NCI-H524 (cell line): ENCODE results near the gene UBE3B.

Experiments
- DNase-seq, 2 experiments: peaks; one replicate each; lab custom pipeline; 2025; lab: John Stamatoyannopoulos, UW

UBE3B gene

DNA sequence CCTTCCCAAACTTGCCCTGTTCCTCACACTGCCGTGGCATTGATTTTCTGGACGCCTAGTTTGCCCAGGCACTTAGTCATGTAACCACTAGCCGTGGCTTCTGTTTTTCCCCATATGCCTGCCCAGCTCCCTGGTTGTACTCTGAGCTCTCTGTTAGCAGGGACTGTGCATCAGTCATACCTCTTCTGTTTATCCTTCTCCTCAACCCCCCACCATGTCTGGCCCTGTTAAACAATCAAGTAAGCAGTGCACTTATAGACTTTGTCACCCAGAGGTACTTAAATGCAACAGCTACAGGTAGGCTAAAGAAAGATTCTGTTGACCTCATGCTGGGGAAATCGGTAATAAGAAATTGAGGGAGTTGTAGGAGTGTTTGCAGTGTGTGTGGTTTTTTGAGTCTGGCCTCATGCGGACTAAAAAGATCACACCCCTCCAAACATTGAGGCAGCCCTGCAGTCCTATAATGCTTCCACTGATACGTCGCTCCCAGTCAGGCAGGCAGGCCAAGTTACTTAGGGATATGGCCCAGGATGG, 17.0 kb downstream of the UBE3B start:
- no peak for DNase-seq

DNA sequence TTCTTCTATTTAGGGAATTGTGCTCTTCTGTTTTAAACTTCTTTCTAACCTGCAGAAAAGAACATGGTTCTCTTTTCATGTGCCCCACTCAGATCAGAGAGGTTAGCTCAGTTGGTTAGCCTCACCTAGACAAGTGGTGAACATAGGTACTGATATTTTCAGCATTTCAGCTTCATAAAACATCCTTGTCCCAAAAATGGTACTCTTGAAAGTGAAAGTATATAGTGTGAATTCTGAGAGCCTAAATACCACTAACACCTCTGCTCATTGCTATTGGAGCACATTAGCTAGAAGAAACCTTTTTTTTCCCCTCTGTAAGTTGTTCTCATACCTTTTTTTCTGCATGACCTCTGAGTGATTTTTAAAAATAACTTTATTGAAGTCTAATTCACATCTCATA, 17.6 kb downstream of the UBE3B start:
- DNase-seq = no peak

DNA sequence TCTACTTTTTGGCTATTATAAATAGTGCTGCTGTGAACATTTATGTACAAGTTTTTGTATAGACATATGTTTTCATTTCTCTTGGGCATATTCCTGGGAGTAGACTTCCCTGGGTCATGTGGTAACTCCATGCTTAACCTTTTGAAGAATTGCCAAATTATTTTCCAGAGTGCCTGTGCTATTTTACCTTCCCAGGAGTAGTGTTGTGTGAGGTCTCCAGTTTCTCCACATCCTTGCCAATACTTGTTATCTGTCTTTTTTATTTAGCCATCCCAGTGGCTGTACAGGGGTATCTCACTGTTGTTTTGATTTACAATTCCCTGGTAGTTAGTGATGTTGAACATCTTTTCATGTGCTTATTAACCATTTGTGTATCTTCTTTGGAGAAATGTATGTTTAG, 18.9 kb downstream of the UBE3B start:
- no peak for DNase-seq

DNA sequence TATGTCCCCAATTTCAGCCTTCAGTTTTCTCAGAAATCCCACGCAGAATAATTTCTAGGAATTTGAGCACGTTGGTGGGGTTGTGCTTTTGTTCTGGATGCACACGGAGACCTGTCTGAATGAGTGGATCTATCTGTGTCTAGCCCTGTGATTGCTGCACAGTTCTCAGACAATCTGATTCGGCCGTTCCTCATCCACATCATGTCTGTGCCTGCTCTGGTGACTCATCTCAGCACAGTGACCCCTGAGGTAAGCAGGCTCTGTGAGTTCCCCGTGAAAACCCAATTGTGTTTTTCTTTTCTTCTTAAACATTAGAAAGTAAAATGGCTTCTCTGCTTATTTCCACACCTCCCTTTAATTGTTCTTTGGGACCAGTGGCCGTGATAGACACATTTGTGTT, 20.2 kb downstream of the UBE3B start:
- no peak for DNase-seq

DNA sequence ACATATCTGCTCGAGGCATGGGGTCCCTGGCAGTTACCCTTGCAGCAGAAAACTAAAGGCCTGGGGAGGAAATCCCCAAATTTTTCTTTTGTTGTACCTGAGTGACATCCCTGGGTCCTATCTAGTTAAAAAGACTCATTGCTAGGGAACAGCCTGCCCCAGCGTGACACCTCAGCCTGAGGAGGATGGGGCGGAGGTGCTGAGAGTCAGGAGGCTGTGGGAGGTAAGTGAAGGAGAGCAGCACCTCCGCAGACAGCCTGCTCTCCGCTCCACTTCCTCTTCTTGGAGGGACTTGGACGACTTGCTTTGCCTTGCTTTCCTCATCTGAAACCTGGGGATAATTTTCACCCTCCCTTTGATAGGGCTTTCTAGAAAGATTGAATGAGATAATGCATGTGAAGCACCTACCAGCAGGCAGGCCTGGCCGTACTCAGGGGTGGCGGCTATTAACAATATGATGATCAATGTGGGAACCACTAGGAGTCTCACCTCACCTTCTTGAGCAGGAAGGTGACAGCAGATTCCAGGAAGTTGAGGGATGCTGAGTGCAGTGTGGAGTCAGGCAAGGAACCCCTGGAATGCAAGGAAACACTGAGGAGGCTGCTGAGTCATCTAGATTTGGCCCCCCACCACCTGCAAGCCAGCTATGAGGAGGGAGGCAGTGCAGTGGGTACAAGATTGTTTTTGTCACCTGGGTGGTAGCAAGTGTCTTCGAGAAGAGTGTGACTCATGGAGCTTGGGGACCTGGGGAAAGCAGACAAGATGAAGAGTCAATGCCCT, 23.2 kb downstream of the UBE3B start:
- no peak for DNase-seq

DNA sequence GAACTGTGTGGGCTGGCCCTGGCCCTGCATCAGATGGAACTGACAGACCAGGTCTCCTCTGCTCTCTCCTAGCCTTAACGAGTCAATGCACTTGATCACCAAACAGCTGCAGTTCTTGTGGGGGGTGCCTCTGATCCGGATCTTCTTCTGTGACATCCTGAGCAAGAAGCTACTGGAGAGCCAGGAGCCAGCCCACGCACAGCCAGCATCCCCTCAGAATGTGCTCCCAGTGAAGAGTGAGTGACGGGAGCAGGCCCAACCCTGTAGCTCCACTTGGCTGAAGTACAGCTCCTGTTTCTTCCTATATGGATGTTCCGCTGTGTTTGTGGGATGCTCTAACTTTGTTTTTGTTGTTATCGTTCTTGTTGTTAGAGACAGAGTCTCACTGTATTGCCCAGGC, 23.9 kb downstream of the UBE3B start:
- DNase-seq = no peak

DNA sequence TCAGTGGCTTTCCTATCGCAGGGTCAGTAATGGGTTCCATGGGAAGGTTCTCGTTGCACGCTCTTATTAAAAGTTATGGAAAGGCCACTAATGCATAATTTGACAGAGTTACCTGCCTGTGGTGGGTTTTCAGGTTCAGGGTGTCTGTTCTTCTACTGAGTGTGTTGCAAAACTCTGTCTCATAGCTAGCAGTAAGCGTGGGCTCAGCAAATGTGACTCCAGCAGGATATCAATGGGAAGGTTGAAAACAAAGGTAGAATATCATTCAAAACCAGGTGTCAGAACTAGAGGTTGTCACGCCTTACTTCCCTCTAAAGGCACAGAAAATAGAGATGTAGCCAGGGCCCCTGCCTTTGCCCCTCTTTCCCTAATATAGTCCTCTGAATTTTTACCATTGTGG, 24.9 kb downstream of the UBE3B start:
- DNase-seq = no peak

DNA sequence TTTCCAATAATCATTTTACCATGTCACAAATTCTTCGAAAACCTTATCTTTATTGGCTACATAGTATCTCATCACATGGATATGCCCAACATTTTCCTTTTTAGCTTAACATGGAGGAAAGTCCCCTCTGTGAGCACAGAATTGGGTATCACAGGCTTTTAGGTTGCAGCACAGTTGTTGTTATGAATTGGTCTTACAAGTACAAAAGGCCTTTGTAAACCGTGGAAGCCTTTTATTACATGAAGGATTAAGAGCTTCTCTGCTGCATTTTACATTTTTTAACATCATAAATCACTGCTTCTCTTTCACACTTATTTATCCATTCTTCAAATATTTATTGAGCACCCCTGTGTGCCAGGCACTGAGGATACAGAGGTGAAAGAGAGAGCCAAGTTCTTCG, 26.2 kb downstream of the UBE3B start:
- no peak for DNase-seq

DNA sequence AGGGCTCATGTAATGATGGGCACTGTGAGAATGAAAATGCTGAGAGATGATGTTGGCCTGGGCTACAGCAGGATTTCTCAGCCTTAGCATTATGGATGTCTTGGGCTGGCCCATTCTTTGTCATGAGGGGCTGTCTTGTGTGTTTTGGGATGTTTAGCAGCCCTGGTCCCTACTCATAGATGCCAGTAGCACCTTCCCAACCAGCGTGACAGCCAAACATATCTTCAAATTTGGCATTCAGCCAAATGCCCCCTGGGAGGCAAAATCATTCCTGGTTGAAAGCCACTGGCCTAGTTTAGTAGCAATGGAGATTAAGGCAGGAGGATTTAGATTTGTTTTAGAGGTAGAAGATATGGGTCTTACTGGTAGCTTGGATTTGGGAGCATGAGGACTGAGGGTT, 26.6 kb downstream of the UBE3B start:
- DNase-seq = peak in 1 of 2 experiments; percentile 13

DNA sequence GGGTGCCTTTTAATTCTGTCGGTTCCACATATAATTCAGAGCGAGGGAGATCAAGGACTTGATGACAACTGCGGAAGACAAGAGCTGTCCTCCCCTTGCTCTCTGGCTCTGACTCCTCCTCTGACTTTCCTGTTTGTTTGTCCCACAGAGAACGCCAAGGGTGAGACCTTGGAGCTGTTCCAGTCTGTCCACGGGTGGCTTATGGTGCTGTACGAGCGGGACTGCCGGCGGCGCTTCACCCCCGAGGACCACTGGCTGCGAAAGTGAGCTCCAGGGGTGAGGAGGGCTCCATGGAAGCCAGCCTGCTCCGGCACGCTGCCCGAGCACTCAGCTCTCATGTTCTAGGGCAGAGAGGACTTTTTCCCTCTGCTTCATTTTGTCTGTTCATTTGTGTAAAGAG, 32.8 kb downstream of the UBE3B start:
- DNase-seq = no peak

DNA sequence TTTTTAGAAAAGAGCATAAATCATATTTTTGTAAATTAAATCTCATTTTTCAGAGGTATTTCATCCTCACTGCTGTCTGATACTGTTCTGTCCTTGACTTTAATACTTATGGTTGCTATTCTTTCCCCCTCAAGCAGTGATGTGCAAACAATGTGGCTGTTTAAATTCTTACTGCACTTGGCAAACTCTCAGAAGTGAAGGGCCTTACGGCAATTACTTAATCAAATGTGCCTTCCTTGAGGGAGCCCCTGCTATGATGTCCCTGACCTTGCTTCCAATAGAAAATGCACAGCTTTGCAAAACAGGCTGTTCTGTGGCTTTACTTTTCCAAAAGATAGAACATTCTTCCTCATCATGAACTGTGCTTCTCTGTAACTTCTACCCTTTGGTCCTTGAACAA, 35.2 kb downstream of the UBE3B start:
- DNase-seq = peak in 1 of 2 experiments; percentile 15

DNA sequence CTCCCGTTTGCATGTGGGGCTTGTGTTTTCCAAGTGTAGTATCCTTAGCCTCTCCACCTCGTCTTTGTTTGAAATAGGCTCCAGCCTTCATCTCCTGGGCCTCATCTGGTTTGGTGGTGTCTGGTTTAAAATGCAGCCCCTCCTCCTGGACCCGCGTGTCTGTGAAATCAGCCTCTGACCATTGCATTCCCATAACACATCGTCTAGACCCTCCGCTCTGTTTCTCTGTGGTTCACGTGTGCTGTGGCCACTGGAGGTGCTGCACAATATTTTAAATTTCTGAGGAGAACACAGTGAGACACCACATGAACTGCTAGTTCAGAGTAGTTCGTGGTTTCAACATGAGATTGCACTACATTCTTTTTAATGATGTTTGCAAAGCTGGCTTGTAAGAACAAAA, 35.6 kb downstream of the UBE3B start:
- DNase-seq = peak in 1 of 2 experiments; percentile 20

DNA sequence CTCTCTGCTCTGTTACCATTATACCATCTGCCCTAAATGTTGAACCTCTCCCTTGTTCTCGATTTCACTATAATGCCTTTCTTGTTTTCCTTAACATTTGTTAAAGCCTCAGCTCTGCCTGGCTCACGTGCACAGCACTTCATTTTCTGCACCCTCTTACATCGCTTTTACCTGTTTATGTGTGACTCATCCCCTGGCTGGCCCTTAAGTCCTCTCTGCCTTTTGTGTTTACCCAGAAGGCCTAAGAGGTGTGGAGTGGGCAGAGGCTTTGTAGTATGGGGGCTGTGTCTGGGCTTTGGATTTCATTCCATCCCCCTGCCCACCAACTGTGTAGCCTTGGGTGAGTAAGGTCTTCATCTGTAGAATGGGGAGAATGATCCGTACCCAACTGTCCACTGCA, 36.5 kb downstream of the UBE3B start:
- peak in 1 of 2 experiments; percentile 87 for DNase-seq

DNA sequence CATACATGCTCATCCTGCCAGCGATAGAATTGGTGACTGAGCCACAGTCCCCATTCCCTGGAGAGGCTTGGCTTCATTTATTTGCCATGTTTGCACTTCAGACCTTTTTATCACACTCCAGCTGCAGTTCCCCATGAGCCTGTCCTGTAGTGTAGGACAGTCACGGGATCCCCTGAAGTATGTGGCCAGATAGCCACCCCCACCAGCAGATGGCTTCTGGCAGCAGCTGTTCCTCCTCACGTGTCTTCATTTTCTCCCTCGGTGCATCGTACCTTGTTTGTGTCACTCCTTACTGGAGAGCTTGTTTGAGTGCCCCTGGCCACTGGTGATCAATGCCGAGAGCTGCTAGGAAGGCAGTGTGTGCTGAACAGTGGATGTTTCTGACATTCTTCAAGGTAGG, 40.2 kb downstream of the UBE3B start:
- peak; percentile 89 to 96 for DNase-seq

DNA sequence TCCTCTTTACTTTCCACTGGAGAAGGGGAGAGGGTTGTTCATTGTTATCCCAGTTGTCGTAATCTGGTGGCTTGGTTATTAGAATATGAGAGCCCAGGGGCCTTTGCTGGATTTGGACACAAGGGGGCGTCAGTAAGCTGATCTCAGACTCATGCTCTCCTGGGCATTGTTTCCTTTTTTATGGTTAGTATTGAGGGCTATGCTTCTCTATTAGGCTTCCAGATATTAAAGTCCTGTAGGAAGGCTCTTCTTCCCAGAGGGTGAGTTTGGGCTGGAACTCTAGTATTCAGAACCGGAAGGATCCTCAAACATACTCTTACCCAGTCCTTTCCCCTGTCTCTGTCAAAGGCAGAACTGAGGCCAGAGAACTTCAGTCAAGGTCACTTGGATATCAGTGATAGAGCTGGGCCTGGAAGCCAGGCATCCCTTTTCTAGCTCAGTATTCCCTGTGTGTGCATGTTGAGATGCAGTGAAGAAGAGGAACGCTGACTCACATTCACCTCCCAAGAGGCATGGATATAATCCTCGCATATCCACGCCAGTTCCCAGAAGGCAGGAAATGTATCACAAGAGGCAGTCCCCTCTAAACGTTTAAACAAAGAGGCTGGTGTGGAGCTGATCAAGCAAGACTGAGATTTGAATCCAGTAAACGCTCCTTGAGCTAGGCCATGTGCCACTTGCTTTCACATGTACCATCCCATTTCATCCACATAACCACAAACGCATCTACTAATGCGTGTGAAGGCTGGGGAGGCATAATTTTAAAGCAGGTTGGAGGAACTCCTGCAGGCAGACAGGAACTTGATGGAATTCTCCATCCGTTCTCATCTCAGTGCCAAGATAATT, 41.6 kb downstream of the UBE3B start:
- peak; percentile 76 to 87 for DNase-seq

DNA sequence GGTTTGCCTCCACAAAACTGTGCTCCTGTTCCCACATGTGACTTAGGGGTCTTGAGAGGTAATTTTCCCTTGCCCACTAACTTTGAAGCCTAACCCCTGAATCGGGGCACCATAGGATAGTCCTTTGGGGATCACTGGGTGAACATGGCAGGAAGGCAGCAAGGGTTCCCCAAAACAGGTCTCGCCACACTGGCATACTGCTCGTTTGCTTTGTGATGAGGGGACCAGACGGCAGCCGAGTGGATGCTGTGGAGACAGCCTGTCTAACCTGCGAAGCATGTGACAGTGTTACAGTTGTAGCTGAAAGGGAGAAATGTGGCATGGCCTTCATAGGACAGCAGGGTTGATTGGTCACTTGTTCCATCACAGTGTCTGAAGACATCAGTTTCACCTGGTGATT, 42.4 kb downstream of the UBE3B start:
- no peak for DNase-seq

DNA sequence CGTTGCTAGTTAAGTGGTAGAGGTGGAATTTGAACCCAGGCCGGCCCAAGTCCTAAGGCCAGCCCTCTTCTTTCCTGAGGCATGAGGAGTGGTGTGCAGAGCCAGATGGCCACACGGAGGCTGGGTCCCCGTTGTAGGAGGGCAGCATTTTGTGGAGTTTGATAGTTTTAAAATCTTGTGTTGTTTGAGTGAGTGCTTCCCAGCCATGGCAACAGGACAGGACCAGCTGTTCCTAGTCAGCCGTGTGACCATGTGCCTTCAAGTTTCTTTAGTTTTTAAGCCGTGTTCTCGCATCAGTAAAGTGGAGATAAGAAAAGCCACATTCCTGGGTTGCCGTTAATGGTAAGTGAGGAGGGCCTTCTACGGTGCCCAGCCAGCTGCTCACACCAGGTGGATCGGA, 44.4 kb downstream of the UBE3B start:
- peak; percentile 80 to 91 for DNase-seq

DNA sequence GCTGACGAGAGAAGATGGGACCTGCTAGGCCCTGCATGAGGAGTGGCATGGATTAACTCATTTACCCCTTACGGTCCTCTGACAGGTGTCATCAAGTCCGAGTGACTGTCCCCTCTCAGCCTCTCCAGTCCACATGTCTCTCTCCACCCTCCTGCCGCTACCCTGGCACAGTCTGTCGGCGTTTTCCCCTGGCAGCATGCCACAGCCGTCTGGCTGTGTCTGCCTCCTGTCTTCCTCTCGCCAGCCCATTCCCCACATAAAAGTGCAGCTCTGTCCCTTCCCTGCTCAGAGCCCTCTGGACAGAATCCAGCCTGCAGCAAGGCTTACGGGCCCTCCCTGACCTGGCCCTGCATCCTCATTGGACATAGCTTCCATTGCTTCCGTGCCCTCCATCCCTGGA, 45.6 kb downstream of the UBE3B start:
- peak; percentile 96 to 97 for DNase-seq

DNA sequence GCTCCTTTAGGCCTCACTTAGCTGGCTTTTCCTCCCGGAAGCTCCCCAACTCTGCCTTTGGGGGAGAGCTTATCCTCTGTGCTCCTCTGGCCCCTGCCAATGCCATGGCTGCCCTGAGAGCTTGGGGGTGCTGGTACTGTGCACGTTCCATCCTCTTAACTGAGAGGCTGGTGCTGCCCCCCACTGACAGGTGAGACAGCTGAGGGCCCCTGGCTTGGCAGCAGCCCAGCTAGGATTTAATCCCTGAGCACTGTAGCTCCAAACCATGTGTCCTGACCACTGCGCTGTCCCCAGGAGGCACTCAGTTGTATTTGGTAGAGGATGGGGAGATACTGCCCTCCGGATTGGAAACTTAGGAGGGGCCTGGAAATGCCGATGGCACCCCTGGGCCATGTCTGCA, 46.1 kb downstream of the UBE3B start:
- peak; percentile 67 to 87 for DNase-seq

DNA sequence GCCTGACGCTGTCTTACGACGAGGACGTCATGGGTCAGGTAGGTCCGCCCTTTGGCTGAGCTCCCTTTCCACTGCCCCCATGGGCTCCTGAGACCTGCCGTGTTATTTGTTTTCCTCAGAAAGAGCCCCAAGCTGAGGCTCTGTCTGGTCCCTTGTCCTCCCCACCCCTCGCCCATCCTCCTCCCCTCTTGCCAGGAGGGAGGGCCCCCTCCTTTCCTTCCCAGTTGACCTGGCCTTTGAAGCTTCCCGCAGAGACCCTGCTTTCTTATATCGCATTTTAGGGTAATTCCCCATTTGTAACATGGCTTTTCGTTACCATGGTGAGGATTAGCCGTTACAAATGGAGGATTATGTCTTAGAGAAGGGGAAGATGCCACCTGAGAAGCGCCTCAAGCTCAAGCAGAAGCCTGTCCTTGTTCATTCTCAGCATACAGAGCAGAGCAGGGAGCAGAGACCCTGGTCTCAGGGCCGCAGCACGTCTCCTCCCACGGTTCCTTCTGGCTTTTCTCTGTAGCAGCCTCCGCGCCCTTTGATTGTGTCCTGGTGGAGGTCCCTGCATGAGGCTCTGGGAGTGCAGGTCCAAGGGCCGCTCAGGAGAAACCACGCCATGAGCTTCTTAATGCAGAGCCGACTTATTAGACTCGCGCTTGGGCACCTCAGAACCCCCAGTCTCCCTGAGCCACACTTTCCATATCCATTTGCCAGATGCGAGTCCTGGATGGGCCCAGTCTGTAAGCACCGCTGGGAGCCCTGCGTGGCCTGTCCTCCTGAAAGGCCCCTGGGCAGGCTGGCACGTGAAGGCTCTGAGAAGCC, 47.2 kb downstream of the UBE3B start:
- DNase-seq = peak in 1 of 2 experiments; percentile 66

DNA sequence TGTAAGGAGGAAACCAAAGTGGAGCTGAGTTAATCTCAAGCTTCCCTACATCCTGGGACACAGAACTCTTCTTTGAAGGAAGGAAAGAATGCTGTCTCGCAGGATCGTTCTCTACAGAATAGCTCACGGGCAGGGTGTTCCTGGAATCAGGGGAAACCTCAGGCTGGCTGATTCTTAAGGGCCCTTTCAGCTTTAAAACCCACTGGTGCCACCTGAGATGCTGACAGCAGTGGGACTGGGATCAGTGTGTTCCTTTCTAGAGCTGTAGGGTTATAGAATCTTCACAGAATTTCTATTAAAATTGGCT, 47.8 kb downstream of the UBE3B start:
- no peak for DNase-seq

DNA sequence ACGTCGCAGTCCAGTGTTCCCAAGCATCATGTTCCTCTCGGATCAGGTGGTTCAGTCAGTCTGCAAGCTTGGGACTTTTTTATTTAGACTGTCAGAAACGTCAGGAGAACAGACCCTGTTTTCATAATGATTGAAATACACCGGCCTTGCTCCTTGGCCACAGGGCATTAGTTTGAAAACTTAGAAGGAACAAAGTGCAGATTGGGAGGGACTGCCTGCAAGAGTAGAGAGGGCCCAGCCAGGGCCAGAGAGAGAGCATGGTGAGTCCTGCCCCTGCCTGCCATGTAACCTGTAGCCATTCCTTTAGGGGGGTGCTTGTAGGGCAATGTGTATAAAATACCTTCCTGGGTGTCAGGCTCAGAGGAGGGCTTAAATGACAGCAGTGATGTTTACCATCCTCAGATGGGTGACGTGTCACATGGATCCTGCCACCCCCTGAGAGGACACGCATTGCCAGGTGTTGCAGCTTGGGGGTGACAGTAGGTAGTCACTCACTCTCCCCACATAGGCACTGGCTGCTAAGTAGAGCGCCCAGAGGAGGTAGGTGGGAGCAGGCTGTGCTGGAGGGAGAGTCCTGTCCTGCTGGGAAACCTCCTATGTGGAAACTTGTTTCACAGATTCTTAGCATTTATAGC, 50.2 kb downstream of the UBE3B start:
- DNase-seq = peak in 1 of 2 experiments; percentile 14
